ENCODE measurements around the gene PTPRN2.

PTPRN2 gene

DNA sequence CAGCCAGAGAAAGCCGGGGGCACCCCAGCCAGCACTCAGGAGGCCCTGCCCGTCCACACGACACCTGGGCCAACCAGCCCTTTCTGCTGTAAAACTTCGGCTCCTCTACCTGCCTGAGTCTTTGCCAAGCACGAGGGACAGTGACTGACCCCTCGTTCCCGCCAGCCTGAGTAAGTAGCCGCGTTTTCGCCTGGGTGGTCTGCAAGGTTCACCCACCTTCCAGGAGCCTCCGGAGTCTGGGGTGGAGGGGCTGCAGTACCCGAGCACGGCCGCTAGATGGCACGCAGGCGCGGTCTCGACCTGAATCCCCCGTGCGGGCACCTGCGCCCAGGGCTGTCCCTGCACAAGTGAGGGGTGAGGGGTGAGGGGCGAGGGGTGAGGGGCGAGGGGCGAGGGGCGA, 192.7 kb downstream of the PTPRN2 start:
- H3K14ac ChIP-seq (ENCODE audit: low read length), result peak overlapping the region; percentile 47
- no peak overlapping the region for H3K4ac ChIP-seq (ENCODE audit: low read length)
- WGBS, 2 donors (ENCODE audit: extremely low coverage in 2 of 2, insufficient read length in 2 of 2, insufficient replicate concordance in 1 of 2), result no CpG with 5 or more reads among the region's 25 CpGs
- H3K4me2 ChIP-seq (ENCODE audit: insufficient read depth, low read length, poor library complexity, severe bottlenecking), result no peak overlapping the region
- H2AFZ ChIP-seq (ENCODE audit: low read length), result no peak overlapping the region
- peak overlapping the region; percentile 80 for H3K23ac ChIP-seq (ENCODE audit: low read depth, low read length, poor library complexity)
- no peaks in the 10 kb centered on the region for H3K36me3 ChIP-seq (replicated peaks in 1 of 2; ENCODE audit: control insufficient read depth in 2 of 2, insufficient read depth in 2 of 2, low read length in 2 of 2)
- H4K91ac ChIP-seq (ENCODE audit: low read depth, low read length, poor library complexity), result no peak overlapping the region
- H4K8ac ChIP-seq (ENCODE audit: low read depth, low read length), result no peak overlapping the region
- peaks cover 0 to 2% of the 10 kb centered on the region in 2 donors for H3K9me3 ChIP-seq (replicated peaks in 1 of 2; ENCODE audit: control insufficient read depth in 2 of 2, insufficient read depth in 1 of 2, low read depth in 1 of 2, low read length in 2 of 2)
- H3K18ac ChIP-seq (ENCODE audit: low read length), result peak overlapping the region; percentile 74
- H3K79me1 ChIP-seq (ENCODE audit: low read depth, low read length), result no peaks in the 10 kb centered on the region
- no peak overlapping the region for H2BK12ac ChIP-seq (ENCODE audit: low read length)
- H2BK120ac ChIP-seq (ENCODE audit: low read depth, low read length), result peak overlapping the region; percentile 85
- peak overlapping the region; percentile 82 for H2AK5ac ChIP-seq (ENCODE audit: low read depth, low read length)
- peak; percentile 56 for DNase-seq (ENCODE audit: low spot score)
- H3K4me3 ChIP-seq (ENCODE audit: low read length in 2 of 2), result no peak overlapping the region
- peaks cover 0 to 2% of the 10 kb centered on the region in 2 donors for H3K4me1 ChIP-seq (ENCODE audit: control insufficient read depth in 2 of 2, insufficient read depth in 1 of 2, low read depth in 1 of 2, low read length in 2 of 2)
- no peaks in the 10 kb centered on the region for H3K27me3 ChIP-seq (ENCODE audit: control insufficient read depth in 3 of 3, insufficient read depth in 3 of 3, low read depth in 1 of 3, low read length in 3 of 3)
- H2BK5ac ChIP-seq (ENCODE audit: low read length), result no peak overlapping the region
- H3K27ac ChIP-seq (replicated peaks; ENCODE audit: low read length), result no peak overlapping the region
- peak overlapping the region; percentile 93 for H2BK15ac ChIP-seq (ENCODE audit: low read length)
- H3K9ac ChIP-seq (ENCODE audit: low read depth, low read length, poor library complexity), result peak overlapping the region; percentile 83

DNA sequence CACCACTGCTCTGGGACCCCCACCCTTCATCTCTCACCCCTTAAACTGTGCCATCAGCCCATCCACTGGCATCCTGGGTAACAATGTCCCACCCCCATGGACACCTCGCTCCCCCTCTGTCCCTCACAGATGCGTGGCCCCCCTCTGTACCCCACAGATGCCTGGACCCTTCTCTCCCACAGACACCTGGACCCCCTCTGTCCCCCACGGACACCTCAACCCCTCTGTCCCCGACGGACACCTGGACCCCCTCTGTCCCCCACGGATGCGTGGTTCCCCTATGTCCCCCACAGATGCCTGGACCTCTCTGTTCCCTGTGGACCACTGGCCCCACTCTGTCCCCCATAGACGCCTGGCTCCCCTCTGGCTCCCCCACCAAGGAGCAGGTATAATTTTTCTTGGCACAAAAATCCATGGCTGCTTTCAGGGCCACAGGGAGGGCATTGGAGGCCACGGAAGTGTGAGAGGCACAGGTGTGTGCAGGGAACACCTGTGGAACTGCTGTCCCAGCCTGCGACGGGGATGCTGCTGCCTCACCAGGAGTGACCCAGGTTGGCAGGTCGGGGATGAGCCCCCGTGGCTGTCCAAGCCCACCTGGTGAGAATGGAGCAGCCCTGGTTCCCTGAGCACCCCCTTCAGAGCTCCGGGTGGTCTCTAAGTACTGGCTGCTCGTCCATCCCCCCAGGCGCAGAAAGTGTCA, 193.5 kb downstream of the PTPRN2 start:
- H2BK12ac ChIP-seq (ENCODE audit: low read length), result no peak overlapping the region
- H2AFZ ChIP-seq (ENCODE audit: low read length), result no peak overlapping the region
- peak overlapping the region; percentile 85 for H2BK120ac ChIP-seq (ENCODE audit: low read depth, low read length)
- H3K4me1 ChIP-seq (ENCODE audit: control insufficient read depth in 2 of 2, insufficient read depth in 1 of 2, low read depth in 1 of 2, low read length in 2 of 2), result peaks cover 0 to 2% of the 10 kb centered on the region in 2 donors
- H3K27me3 ChIP-seq (ENCODE audit: control insufficient read depth in 3 of 3, insufficient read depth in 3 of 3, low read depth in 1 of 3, low read length in 3 of 3), result no peaks in the 10 kb centered on the region
- H4K91ac ChIP-seq (ENCODE audit: low read depth, low read length, poor library complexity), result no peak overlapping the region
- H3K9me3 ChIP-seq (replicated peaks in 1 of 2; ENCODE audit: control insufficient read depth in 2 of 2, insufficient read depth in 1 of 2, low read depth in 1 of 2, low read length in 2 of 2), result peaks cover 0 to 2% of the 10 kb centered on the region in 2 donors
- no peak for DNase-seq (ENCODE audit: low spot score)
- H3K79me1 ChIP-seq (ENCODE audit: low read depth, low read length), result no peaks in the 10 kb centered on the region
- peak overlapping the region; percentile 5 for H3K9ac ChIP-seq (ENCODE audit: low read depth, low read length, poor library complexity)
- no peak overlapping the region for H3K4me2 ChIP-seq (ENCODE audit: insufficient read depth, low read length, poor library complexity, severe bottlenecking)
- H2BK15ac ChIP-seq (ENCODE audit: low read length), result peak overlapping the region; percentile 93
- peak overlapping the region; percentile 58 for H3K14ac ChIP-seq (ENCODE audit: low read length)
- no peaks in the 10 kb centered on the region for H3K36me3 ChIP-seq (replicated peaks in 1 of 2; ENCODE audit: control insufficient read depth in 2 of 2, insufficient read depth in 2 of 2, low read length in 2 of 2)
- H2BK5ac ChIP-seq (ENCODE audit: low read length), result no peak overlapping the region
- H3K4me3 ChIP-seq (ENCODE audit: low read length in 2 of 2), result no peak overlapping the region
- no peak overlapping the region for H3K4ac ChIP-seq (ENCODE audit: low read length)
- WGBS, 2 donors (ENCODE audit: extremely low coverage in 2 of 2, insufficient read length in 2 of 2, insufficient replicate concordance in 1 of 2), result no CpG with 5 or more reads among the region's 16 CpGs
- H2AK5ac ChIP-seq (ENCODE audit: low read depth, low read length), result peak overlapping the region; percentile 82
- peak overlapping the region; percentile 80 for H3K23ac ChIP-seq (ENCODE audit: low read depth, low read length, poor library complexity)
- H3K18ac ChIP-seq (ENCODE audit: low read length), result peak overlapping the region; percentile 6
- H3K27ac ChIP-seq (replicated peaks; ENCODE audit: low read length), result no peak overlapping the region
- H4K8ac ChIP-seq (ENCODE audit: low read depth, low read length), result no peak overlapping the region

DNA sequence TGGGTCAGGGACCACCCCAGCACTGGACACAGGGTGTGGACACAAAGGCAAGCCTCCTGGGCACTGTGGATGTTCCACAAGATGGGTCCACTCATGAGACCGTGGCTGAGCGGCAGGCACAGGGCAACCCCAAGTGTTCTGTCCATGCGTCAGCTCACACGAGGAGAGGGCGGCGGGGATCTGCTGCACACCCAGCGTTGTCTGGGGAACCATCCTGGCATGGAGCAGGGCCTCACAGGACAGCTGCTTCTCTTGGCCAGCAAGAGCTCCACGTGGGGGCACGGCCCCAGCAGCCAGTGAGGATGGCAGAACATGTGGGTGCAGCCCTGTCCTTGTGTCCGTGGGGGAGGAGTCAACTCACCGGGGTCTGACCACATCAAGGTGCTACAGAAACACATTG, 195.4 kb downstream of the PTPRN2 start:
- Histone ChIP-seq H3K36me3 (replicated peaks in 1 of 2; ENCODE audit: control insufficient read depth in 2 of 2, insufficient read depth in 2 of 2, low read length in 2 of 2) (no peaks in the 10 kb centered on the region), H3K14ac (ENCODE audit: low read length) (peak overlapping the region; percentile 17), H2BK120ac (ENCODE audit: low read depth, low read length) (no peak overlapping the region), H3K4me3 (ENCODE audit: low read length in 2 of 2) (no peak overlapping the region), H3K27me3 (ENCODE audit: control insufficient read depth in 3 of 3, insufficient read depth in 3 of 3, low read depth in 1 of 3, low read length in 3 of 3) (no peaks in the 10 kb centered on the region), H2BK12ac (ENCODE audit: low read length) (no peak overlapping the region), H3K79me1 (ENCODE audit: low read depth, low read length) (no peaks in the 10 kb centered on the region), H3K9ac (ENCODE audit: low read depth, low read length, poor library complexity) (no peak overlapping the region), H3K18ac (ENCODE audit: low read length) (peak overlapping the region; percentile 74), H2BK5ac (ENCODE audit: low read length) (peak overlapping the region; percentile 91), H3K4me1 (ENCODE audit: control insufficient read depth in 2 of 2, insufficient read depth in 1 of 2, low read depth in 1 of 2, low read length in 2 of 2) (peaks cover 0 to 3% of the 10 kb centered on the region in 2 donors), H3K27ac (replicated peaks; ENCODE audit: low read length) (no peak overlapping the region), H2BK15ac (ENCODE audit: low read length) (no peak overlapping the region), H2AFZ (ENCODE audit: low read length) (no peak overlapping the region), H4K8ac (ENCODE audit: low read depth, low read length) (peak overlapping the region; percentile 74), H2AK5ac (ENCODE audit: low read depth, low read length) (no peak overlapping the region), H4K91ac (ENCODE audit: low read depth, low read length, poor library complexity) (peak overlapping the region; percentile 75), H3K4me2 (ENCODE audit: insufficient read depth, low read length, poor library complexity, severe bottlenecking) (no peak overlapping the region), H3K4ac (ENCODE audit: low read length) (no peak overlapping the region), H3K23ac (ENCODE audit: low read depth, low read length, poor library complexity) (peak overlapping the region; percentile 20), H3K9me3 (replicated peaks in 1 of 2; ENCODE audit: control insufficient read depth in 2 of 2, insufficient read depth in 1 of 2, low read depth in 1 of 2, low read length in 2 of 2) (peaks cover 0 to 2% of the 10 kb centered on the region in 2 donors)
- DNase-seq (ENCODE audit: low spot score), result no peak
- WGBS, 2 donors (ENCODE audit: extremely low coverage in 2 of 2, insufficient read length in 2 of 2, insufficient replicate concordance in 1 of 2), result no CpG with 5 or more reads among the region's 11 CpGs

DNA sequence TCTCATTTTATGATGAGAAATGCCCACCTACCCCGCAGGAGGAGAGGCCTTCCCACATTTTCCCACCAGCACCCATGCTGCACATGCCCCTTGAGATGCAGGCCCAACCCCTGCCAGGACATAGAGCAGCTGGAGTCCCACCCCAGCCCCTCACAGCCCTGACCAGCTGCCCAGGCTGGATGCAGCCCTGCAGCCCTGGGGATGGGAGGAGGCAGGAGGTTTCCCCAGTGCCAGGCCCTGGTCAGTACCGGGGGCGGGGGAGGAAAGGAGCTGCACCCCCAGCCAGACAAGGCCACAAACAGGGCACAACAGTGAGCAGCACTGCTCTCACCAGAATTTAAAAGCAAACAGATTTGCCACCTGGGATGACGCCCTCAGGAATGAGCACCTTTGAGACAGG, 196.1 kb downstream of the PTPRN2 start:
- Histone ChIP-seq H3K9me3 (replicated peaks in 1 of 2; ENCODE audit: control insufficient read depth in 2 of 2, insufficient read depth in 1 of 2, low read depth in 1 of 2, low read length in 2 of 2) (peaks cover 0 to 2% of the 10 kb centered on the region in 2 donors), H2AFZ (ENCODE audit: low read length) (no peak overlapping the region), H2BK15ac (ENCODE audit: low read length) (no peak overlapping the region), H2AK5ac (ENCODE audit: low read depth, low read length) (peak overlapping the region; percentile 58), H3K4me3 (ENCODE audit: low read length in 2 of 2) (no peak overlapping the region), H3K18ac (ENCODE audit: low read length) (peak overlapping the region; percentile 74), H2BK12ac (ENCODE audit: low read length) (no peak overlapping the region), H3K79me1 (ENCODE audit: low read depth, low read length) (no peaks in the 10 kb centered on the region), H3K9ac (ENCODE audit: low read depth, low read length, poor library complexity) (peak overlapping the region; percentile 34), H3K4ac (ENCODE audit: low read length) (no peak overlapping the region), H3K36me3 (replicated peaks in 1 of 2; ENCODE audit: control insufficient read depth in 2 of 2, insufficient read depth in 2 of 2, low read length in 2 of 2) (no peaks in the 10 kb centered on the region), H3K23ac (ENCODE audit: low read depth, low read length, poor library complexity) (peak overlapping the region; percentile 81), H3K4me1 (ENCODE audit: control insufficient read depth in 2 of 2, insufficient read depth in 1 of 2, low read depth in 1 of 2, low read length in 2 of 2) (peaks cover 0 to 5% of the 10 kb centered on the region in 2 donors), H3K4me2 (ENCODE audit: insufficient read depth, low read length, poor library complexity, severe bottlenecking) (no peak overlapping the region), H4K8ac (ENCODE audit: low read depth, low read length) (no peak overlapping the region), H2BK5ac (ENCODE audit: low read length) (peak overlapping the region; percentile 91), H3K14ac (ENCODE audit: low read length) (no peak overlapping the region), H2BK120ac (ENCODE audit: low read depth, low read length) (no peak overlapping the region), H3K27ac (replicated peaks; ENCODE audit: low read length) (no peak overlapping the region), H4K91ac (ENCODE audit: low read depth, low read length, poor library complexity) (no peak overlapping the region), H3K27me3 (ENCODE audit: control insufficient read depth in 3 of 3, insufficient read depth in 3 of 3, low read depth in 1 of 3, low read length in 3 of 3) (no peaks in the 10 kb centered on the region)
- no CpG with 5 or more reads among the region's 4 CpGs for WGBS, 2 donors (ENCODE audit: extremely low coverage in 2 of 2, insufficient read length in 2 of 2, insufficient replicate concordance in 1 of 2)
- no peak for DNase-seq (ENCODE audit: low spot score)
